PFSK-1 (cell line): ENCODE results near the gene GOSR1.

Source experiments
- FOXP2 ChIP-seq: optimal IDR thresholded peaks from 2 replicates; pipeline ENCODE3; 2011; ENCODE audit warnings: borderline replicate concordance, control low read depth, inconsistent platforms; ENCODE audit not compliant: insufficient read depth; ENCODE audit errors: extremely low read length, extremely low read depth
- POLR2AphosphoS5 ChIP-seq: IDR thresholded peaks from 2 replicates; pipeline ENCODE4 v1.6.1; 2012; ENCODE audit warnings: low read depth, mild to moderate bottlenecking, control low read depth, low read length, moderate library complexity
- SIN3A ChIP-seq: IDR thresholded peaks from 2 replicates; pipeline ENCODE4 v1.6.1; 2012; ENCODE audit warnings: mild to moderate bottlenecking, low read length, moderate library complexity, borderline replicate concordance; ENCODE audit not compliant: insufficient read depth
- TAF1 ChIP-seq: IDR thresholded peaks from 2 replicates; pipeline ENCODE4 v1.6.1; 2012; ENCODE audit warnings: low read length, control low read depth, borderline replicate concordance; ENCODE audit not compliant: insufficient read depth
- TF ChIP-seq, protein P1 (sequence below), 2 experiments: IDR thresholded peaks; 2 replicates each; pipeline versions ENCODE4 v1.6.1 to v1.8.0; 2011 to 2012; ENCODE audit warnings: low read depth in 2 of 2, low read length in 2 of 2, control low read depth in 1 of 2, inconsistent platforms in 1 of 2, mild to moderate bottlenecking in 1 of 2, moderate library complexity in 1 of 2; ENCODE audit not compliant: insufficient read depth in 1 of 2

The GOSR1 gene

GRCh38 chr17:30519166-30519565 lies 42.0 kb downstream of the GOSR1 start:
- TF ChIP-seq SIN3A: no peak
- TF ChIP-seq, protein P1, sequence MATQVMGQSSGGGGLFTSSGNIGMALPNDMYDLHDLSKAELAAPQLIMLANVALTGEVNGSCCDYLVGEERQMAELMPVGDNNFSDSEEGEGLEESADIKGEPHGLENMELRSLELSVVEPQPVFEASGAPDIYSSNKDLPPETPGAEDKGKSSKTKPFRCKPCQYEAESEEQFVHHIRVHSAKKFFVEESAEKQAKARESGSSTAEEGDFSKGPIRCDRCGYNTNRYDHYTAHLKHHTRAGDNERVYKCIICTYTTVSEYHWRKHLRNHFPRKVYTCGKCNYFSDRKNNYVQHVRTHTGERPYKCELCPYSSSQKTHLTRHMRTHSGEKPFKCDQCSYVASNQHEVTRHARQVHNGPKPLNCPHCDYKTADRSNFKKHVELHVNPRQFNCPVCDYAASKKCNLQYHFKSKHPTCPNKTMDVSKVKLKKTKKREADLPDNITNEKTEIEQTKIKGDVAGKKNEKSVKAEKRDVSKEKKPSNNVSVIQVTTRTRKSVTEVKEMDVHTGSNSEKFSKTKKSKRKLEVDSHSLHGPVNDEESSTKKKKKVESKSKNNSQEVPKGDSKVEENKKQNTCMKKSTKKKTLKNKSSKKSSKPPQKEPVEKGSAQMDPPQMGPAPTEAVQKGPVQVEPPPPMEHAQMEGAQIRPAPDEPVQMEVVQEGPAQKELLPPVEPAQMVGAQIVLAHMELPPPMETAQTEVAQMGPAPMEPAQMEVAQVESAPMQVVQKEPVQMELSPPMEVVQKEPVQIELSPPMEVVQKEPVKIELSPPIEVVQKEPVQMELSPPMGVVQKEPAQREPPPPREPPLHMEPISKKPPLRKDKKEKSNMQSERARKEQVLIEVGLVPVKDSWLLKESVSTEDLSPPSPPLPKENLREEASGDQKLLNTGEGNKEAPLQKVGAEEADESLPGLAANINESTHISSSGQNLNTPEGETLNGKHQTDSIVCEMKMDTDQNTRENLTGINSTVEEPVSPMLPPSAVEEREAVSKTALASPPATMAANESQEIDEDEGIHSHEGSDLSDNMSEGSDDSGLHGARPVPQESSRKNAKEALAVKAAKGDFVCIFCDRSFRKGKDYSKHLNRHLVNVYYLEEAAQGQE (IDR thresholded peaks at IDR 0.05; ENCODE audit: insufficient read depth in 1 of 2, low read depth in 2 of 2, low read length in 2 of 2): no peak

- no peak for TF ChIP-seq FOXP2
- TF ChIP-seq TAF1: no peak
- TF ChIP-seq, protein P1 (IDR thresholded peaks at IDR 0.05; ENCODE audit: insufficient read depth in 1 of 2, low read depth in 2 of 2, low read length in 2 of 2): no peak
- no peak for TF ChIP-seq POLR2AphosphoS5
- TF ChIP-seq SIN3A: no peak
Measured at GRCh38 chr17:30519707-30520106, 42.5 kb downstream of the GOSR1 start.

DNA sequence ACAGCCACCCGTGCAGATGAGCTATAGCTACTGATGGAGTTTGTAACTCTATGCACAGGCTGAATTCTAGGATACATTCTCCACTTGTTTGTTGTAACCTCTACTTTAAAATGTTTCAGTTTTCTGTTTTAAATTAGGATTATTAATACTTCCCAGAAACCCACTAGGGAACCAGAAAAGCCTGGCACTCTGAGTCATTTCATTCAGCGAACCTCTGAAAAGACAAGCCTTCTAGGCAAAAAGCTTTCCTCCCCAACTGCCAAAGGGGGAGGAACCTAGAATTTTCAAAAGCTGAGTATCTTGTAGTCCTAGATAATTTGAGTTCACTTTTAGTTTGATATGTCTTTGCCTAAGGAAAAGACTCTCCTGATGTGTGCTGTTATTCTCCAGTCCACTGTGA lies 43.2 kb downstream of the GOSR1 start:
- TF ChIP-seq, protein P1 (IDR thresholded peaks at IDR 0.05; ENCODE audit: insufficient read depth in 1 of 2, low read depth in 2 of 2, low read length in 2 of 2): no peak
- TF ChIP-seq TAF1: no peak
- TF ChIP-seq FOXP2: no peak
- no peak for TF ChIP-seq SIN3A
- no peak for TF ChIP-seq POLR2AphosphoS5

DNA sequence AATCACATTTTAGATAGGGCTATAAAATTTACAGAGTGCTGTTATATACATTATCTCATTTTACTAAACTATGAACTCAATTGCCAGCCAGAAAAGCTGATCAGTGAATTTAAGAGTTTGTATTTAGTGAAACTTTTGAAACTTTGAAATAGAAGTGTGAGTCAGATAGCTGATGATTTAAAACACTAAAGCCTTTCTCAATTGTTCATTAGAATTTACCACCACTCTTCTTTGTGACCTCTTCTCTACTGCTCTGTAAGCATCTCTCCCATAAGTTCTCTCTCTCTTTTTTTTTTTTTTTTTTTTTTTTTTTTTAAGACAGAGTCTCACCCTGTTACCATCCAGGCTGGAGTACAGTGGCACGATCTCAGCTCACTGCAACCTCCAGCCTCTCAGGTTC lies 43.7 kb downstream of the GOSR1 start:
- TF ChIP-seq SIN3A (no peak), POLR2AphosphoS5 (no peak), FOXP2 (no peak), TAF1 (no peak)
- TF ChIP-seq, protein P1 (IDR thresholded peaks at IDR 0.05; ENCODE audit: insufficient read depth in 1 of 2, low read depth in 2 of 2, low read length in 2 of 2): no peak

GRCh38 chr17:30521766-30522165 lies 44.6 kb downstream of the GOSR1 start:
- TF ChIP-seq POLR2AphosphoS5: no peak
- TF ChIP-seq FOXP2: no peak
- TF ChIP-seq SIN3A: no peak
- TF ChIP-seq, protein P1 (IDR thresholded peaks at IDR 0.05; ENCODE audit: insufficient read depth in 1 of 2, low read depth in 2 of 2, low read length in 2 of 2): no peak
- TF ChIP-seq TAF1: no peak
